ENCODE results near the gene YIPF6.
"Not testable (repeated sequence)": the region's sequence is repeated elsewhere in the genome, so short reads cannot be mapped to it uniquely, and the experiment has no call there.

YIPF6 gene

DNA sequence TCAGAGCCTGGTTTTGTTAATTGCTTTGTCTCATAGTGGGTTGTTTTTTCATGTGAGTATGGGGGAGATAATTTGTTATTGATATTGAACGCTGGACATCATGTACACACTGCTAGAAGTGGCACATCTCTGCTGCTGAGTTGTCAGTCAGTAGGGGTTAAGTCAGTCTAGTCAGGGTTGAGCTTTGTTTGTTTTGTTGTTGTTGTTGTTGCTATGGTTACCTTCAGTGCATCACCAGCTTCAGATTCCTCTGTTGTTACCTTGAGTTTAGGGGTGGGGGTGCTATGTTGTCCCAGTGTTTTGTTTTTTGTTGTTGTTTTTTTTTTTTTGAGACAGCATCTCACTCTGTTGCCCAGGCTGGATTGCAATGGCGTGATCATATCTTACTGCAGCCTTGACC is 9.9 kb downstream of the YIPF6 start:
- no peak for DNase-seq

DNA sequence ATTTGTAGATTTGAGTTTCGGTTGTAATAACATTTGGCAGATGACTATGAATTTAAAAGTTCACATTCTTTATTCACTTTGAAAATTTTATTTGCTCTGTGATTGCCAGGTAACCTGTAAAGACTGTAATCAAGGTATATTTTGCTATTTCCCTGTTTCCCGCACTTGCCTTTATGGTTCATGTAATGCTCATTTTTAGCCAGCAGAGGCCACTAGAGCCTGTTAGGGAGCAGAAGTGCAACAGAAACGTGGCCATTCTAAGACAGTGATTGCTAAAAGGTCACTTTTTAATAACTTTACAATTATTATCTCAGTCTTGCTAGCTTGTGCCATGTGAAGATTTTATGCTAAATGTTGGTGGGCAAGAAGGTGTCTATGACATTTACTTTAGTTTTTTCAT is 12.4 kb downstream of the YIPF6 start:
- no peak for DNase-seq

DNA sequence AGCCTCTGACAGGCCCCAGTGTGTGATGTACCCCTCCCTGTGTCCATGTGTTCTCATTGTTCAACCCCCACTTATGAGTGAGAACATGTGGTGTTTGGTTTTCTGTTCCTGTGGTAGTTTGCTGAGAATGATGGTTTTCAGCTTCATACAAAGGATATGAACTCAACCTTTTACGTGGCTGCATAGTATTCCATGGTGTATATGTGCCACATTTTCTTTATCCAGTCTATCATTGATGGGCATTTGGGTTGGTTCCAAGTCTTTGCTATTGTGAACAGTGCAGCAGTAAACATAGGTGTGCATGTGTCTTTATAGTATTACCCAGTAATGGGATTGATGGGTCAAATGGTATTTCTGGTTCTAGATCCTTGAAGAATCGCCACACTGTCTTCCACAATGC is 25.8 kb downstream of the YIPF6 start:
- not testable (repeated sequence) for DNase-seq

DNA sequence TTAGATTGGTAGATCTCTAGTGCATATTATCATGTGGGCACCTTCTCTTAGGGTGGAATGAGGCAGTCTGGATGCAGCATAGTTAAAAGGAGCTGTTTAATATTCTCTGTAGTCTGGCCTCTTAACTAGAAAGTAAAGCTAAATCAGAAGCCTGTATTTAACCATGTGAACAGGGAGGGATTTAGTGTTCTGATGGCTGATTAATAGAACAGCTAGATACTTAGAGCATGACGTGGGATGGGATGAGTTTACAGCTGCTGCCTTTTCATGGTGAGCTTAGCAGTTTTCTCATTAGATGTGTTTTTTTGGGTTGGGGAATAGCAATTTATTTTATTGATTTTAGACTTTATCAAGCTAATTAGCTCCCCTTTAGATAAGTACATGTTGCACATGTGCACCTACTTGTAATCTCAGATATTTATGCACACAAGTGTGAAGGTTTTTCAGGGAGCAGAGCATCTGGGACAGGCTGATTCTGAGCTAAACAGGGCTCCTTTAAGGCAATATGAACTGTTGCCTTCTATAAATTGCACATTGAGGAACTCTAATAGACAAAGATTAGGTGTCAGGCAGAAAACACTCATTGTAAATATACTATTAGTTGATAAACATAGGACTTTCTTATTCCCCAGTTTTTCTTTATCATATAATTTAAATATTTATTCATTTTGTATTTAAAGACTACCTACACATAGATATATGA is 34.1 kb downstream of the YIPF6 start:
- no peak for DNase-seq

DNA sequence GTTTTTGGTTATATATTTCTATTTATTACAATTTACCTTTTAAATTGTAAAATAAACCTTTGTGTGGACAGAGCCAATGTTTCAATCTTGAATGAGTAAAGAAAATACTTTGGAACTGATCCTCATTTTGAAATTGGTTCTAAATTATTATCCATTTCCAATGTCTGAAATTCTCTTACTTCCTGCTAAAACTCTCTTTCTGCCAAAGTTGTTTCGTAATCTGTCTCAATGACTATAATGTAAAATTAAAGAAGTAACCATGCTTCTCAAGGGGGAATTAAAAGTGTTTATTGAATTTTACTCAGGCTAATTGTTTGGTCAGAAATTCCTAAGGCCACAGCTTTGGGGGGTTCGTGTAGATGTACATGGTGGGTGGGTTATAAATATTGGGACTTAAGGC is 34.8 kb downstream of the YIPF6 start:
- no peak for DNase-seq

DNA sequence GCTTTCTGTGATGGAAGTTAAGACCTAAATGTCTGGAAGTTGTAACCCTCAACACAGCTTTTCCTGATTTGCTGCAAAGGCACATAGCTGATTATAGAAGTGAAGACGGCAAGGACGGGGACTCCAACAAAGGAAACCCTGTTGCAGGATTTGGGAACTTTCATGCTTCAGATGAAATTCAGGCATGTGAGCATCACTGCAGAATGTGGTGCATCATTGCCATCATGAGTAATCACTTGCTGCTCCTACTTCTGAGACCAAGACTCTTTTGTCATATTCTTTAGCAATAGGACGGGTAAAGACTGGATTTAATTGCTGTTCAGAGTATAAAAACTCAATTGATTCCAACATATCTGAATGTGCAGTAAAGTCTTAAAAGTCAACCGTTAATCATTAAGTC is 35.8 kb downstream of the YIPF6 start:
- DNase-seq, result no peak

DNA sequence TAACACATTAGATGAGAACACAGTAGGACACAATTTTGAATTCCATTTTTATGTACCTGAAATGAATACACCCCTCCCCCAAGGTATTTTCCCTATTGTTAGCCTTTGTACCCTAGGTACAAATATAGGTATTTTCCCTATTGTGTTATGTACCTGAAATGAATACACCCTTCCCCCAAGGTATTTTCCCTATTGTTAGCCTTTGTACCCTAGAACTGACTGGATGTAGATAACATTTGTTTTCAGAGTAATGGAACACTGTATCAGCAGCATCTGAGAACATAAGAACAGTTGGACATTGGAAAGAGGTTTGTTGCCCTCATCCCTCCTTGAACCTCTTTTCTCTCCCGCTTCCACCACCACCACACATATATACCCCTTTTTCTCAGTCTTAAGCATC is 37.6 kb downstream of the YIPF6 start:
- no peak for DNase-seq

DNA sequence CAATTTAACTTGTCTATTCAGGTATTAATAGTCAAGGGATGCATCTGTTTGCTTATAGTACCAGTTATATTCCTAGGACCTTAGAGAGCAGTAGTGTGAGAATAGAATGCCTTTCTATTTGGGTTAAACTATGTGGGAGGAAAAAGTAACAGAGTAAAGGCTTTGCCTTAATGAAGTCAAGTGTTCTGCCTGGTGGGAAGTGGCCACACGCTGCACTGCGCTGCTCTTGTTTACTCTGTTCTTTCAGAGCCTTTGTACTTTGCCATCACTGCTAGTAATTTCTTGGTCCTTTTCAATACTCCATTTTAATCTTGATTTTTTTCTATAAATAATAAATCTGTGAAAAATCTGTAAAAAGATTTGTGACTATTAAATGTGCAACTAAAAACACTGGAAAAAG is 38.0 kb downstream of the YIPF6 start:
- DNase-seq, result no peak

DNA sequence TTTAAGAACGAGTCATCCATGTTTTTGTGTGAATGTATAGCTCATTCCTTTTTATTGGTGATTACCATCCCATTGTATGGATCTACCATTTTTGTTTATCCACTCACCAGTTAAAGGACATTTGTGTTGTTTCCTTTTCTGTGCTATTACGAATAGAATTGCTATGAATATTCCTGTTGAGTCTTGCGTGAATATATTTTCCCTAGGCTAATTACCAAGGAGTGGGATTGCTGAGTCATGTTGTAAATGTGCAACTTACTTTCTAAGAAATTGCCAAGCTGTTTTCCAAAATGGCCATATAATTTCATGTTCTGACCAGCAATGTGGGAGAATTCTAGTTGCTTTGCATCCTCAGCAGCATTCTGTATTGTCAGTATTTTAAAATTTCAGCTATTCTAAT is 51.3 kb downstream of the YIPF6 start:
- DNase-seq, result no peak

DNA sequence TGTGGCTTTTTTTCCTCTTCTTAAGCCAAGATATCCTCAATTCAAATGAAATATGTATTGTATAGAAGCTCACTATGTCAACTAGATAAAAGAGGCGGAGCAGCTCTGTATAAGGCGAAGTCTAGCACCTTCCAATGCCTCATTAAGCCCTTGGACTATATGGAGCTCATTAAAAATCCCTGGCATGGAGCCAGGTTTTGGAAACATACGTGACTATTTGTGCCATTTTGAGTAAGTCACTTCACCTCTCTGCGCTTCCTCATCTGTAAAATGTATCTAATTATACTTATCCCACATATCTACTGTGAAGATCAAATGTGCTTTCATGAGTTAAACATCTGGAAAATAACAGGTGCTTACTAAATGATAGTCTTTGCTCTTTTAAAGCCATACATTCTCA is 57.2 kb downstream of the YIPF6 start:
- no peak for DNase-seq

DNA sequence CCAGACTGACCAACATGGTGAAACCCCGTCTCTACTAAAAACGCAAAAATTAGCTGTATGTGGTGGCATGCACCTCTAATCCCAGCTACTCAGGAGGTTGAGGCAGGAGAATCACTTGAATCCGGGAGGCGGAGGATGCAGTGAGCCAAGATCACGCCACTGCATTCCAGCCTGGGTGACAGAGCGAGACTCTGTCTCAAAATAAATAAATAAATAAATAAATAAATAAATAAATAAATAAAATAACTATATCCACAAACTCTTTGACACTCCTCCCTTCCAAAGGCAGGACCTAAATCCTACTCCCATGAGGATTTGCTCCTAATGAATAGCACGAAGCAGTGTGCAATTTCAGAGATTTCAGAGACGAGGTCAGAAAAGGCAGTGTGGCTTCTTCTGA is 58.3 kb downstream of the YIPF6 start:
- DNase-seq, result not testable (repeated sequence)

DNA sequence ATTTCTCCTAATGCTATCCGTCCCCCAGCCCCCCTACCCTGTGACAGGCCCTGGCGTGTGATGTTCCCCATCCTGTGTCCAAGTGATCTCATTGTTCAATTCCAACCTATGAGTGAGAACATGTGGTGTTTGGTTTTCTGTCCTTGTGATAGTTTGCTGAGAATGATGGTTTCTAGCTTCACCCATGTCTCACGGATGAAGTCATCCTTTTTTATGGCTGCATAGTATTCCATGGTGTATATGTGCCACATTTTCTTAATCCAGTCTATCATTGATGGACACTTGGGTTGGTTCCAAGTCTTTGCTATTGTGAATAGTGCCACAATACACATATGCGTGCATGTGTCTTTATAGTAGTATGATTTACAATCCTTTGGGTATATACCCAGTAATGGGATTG is 61.1 kb downstream of the YIPF6 start:
- DNase-seq, result not testable (repeated sequence)

DNA sequence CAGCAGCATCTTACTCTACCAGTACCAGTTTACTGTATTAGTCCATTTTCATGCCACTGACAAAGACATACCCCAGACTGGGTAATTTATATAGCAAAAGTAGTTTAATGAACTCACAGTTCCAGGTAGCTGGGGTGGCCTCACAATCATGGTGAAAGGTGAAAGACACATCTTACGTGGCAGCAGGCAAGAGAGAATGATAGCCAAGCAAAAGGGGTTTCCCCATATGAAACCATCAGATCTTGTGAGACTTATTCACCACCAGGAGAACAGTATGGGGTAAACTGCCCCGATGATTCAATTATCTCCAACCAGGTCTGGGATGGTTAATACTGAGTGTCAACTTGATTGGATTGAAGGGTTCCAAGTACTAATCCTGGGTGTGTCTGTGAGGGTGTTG is 69.3 kb downstream of the YIPF6 start:
- no peak for DNase-seq

DNA sequence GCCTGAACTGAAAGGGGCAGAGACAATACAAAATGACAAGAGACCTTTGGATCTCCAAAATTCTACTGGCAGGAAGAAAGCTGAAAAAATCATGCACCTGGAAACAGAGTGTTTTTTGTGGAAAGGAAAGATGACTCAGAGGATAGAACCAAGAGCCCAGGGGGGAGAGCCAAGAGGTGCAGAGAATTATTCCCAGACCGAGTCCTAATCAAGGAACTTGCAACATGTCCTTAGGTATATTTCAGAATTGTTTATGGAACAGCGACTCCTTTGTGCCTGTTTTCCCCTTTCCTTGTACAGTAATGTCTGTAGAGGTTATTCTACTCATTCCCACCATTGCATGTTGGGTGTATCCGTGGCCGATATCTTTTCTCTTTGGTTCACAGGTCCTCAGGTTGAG is 71.7 kb downstream of the YIPF6 start:
- no peak for DNase-seq

DNA sequence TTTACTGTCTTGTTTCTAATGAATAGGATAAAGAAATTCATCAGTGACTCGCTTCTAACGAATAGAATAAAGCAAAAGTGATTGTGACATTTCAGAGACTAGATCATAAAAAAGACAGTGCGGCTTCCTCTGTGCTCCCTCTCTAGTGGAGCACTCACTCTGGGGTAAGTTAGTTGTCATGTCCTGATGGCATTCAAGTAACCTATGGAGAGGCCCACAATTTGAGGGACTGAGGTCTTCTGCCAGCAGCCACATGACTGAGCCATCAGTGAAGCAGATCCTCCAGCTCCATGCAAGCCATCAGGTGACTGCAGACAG is 72.4 kb downstream of the YIPF6 start:
- DNase-seq, result no peak

DNA sequence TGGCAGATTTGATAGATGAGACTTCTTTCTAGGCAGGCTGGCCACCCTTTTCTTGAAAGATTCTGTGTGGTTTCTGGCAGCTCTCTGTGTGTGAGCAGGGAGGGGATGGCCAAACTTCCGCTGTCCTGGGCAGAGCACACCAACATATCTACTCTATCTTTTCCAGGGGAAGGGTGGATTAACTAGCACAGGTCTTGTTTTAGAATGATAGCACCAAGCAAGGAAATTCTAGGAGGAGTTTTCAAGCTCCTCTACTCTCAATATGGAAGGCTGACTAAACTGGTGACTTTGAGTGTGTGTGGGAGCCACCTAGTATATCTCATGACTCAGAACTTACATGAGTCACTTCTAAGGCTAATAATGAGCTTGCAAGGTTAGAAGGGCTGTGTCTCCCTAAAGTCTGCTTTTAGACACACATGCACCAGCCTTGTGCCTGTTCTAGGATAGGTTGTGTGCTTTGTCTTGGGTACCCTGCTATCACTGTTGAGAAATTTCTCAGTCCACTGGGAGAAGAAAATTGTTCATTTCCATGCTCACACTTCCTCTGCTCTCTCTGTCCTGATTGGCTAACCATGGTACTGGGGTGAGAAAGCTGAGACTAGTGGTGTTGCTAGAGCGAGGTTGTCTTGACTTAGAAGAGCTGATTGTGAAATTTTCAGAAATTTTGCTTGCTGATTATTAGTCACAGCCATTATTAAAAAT is 72.9 kb downstream of the YIPF6 start:
- DNase-seq, result no peak

DNA sequence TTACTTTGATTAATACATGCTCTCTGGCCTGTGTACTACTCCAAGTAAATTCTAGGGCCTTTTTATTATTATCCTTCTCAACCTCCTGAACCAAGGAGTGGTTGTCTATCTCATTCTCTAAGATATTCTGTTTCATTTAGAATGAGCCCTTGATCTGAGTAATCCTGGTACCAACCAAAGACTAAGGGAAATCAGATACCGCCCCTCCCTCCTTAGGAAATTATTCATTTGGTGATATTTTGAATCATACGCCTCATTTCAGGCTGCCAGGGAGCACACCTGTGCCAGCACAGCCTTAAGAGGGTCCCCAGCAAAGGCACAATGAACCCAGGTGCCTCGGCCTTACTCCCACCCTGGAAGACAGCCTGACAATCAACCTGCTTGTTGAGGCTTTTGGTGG is 75.4 kb downstream of the YIPF6 start:
- no peak for DNase-seq

DNA sequence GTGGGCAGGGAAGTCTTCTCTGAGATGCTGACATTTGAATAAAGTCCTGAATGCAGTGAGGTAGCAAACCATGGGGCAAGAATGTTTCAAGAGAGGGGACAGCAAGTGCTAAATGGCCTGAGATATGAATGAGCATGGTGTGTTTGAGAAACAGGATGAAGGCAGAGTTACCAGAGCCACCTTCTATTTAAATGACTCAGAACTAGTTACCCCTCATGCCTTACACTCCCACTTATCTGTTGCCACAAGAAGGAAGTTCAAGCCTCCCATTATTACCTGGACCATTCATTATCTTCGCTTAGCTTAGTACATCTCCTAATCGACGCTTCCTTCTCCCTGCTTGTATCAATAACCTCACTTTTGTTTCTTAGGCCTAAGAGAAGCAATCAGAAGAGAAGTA is 81.0 kb downstream of the YIPF6 start:
- no peak for DNase-seq

DNA sequence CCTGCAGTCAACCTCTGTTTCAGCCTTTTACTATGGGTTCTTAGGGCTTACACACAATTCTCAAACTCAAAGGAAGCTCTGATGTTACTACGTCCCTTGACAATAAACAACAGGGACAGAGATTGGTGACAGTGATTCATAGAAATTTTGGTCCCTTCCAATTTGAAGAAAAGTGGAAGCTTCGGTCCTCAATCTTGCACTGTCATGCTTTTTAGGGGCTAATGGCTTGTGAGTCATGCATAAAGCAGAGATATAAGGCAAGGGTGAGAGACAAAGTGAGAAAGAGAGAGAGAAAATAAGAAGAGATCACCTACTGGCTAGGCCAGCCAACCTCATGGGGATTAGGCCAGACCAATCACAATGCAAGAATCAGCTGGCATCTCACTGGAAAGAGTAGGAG is 85.4 kb downstream of the YIPF6 start:
- no peak for DNase-seq
